Stimulated activated CD4-positive, alpha-beta T cell treated with anti-CD3 and anti-CD28 coated beads, Interleukin-12 subunit alpha, Interleukin-12 subunit beta, amount 100 ng/mL, for 24 hours (primary cell): ENCODE measurements around the gene DESI2.
"Not testable (repeated sequence)": the region's sequence is repeated elsewhere in the genome, so short reads cannot be mapped to it uniquely, and the experiment has no call there.

ENCODE experiments used
- DNase-seq, 2 experiments: peaks; one replicate each; pipeline ENCODE4 v3.0.0-alpha.2; 2020; ENCODE audit warnings: low read depth in 2 of 2

DESI2 gene

DNA sequence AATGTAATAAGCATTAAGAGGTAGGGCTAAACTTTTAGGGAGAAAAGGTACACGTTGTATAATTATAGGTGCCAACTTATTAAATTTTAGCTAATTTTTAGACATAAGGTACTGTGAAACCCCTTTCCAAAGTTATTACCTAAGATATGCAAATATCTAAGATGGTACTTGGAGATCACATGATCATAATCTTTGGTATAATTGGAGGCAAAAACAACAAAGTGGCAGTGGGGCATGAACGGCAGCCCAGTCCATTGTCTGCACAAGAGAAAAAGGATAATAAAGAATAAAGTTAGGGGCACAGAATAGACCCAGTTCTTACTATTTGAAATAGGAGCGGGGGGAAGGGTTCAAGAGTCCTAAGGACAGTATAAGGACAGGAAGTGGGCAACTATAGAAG, 51.2 kb downstream of the DESI2 start:
- DNase-seq = no peak

DNA sequence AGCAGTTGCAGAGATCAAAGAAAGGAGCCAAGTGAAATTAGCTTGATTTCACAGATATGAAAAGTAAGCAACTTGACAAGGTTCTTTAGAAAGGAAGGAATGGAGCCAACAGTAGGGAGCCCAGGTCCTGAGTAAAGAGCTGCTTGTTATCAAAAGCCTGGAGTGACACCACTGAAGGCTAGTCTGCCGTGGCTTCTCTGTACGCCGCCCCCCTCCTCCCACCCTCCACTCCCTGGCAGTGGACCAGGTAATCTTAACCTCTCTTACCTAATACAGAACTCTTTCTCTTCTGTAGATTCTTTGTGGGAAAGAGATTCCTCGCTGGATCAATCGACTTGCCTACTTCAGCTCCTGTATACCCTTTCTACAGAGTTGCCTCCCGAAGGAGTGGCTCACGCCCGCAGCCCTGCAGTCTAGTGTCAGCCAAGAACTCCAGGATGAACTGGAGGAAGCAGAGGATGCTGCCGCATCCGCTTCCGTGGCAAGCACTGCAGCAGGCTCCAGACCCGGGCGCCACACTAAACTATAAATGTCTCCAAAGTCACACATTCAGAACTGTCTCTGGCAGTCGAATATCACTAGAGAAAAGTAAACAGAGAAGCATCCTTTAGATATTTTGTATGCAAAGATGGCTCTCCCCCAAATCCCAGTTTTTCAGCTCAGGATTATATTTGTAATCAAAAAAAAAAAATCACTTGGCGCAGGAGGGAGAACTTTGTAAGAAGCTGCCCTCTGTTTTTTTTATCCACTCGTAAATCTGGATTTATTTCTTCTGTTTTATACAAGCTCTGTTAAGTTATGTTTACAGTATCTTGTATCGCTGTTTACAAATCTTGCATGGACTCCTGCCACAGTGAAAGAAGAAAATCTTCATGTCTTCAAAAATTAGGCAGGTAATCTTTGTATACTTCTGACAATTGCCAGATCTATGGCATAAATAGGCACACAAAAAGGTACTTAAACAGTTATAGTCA, 52.6 kb downstream of the DESI2 start:
- DNase-seq = no peak

DNA sequence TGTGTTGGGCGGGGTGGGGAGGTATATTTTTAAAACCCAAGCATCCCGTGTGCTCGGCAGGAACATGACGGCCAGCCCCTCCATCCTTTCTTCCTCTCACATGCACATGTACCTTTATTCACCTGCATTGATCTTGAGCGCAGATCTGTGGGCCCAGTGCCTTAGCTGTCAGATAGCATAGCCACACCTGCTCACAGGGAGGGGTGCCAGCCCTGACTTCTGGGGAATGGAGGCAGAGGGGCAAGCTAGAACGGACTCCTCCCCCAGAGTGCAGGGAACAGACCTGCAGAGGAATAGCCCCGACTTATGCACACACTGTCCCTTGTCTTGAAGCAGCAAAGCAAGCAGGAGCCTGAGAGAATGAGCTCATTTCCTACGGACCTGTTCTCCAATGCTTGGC, 56.1 kb downstream of the DESI2 start:
- no peak for DNase-seq

DNA sequence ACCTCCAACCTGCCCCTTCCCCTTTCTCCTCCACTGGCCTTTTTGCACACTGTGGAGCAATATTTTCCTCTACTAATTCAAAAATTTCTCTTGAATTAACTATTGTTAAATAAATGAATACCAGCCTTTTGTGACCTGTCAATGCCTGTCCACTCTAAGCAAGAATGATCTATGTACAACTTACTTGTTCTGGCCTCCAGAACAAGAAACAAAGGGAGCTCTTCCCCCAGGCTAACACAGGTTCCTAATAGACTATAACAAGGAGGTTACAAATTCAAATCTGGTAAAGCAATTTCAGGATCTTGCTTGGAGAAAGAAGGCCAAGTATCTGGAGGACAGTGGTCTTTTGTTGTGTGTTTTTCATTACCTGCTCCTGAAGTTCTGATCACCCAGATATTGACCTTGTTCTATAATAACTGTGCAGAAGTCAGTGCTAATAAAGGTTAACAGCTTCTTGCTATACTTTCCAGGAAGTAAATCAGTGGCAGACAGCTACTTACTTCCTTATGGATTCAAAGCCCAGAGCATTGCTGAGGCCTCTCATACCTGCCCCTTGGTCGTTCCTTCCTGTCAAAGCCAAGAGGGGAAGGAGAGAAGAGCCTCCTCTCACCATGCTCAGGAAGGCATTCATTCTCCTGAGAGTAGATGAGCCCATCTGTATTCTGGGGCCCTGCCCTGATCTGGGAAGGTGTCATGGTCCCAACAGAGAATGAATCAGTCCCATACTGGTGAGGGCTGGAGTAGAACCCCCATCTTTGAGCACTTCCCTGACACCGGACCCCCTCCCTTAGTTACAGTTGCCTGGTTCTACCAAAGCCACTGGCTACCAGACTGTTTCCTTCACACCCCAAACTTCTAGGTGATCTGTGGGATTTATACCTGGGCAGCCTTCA, 56.8 kb downstream of the DESI2 start:
- DNase-seq = no peak

DNA sequence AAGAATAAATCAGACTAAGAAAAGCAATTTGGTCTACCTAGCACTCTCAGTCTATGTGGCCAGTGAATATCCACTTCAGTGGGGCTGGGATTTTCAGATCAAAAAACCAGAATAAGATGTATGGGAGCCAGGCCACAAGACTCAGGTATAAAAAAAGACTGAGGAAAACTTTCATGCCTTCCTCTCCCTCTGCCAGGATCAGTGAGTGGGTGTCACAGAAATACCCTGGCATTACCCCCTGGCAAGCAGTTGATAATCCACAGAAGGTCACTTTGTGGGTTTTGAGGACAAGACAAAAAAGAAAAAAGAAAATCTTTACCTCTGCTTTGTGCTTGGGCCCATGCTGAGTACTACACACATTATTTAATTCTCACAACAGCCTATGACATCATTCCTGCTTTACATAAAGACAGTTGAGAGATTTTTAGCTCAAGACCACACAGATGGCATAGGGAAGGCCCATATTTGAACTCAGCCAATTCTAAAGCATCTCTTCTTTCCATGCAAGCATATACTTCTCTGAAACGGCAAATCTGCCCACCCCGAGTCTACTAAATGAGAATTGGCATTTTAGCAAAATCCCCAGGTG, 57.6 kb downstream of the DESI2 start:
- DNase-seq = no peak

DNA sequence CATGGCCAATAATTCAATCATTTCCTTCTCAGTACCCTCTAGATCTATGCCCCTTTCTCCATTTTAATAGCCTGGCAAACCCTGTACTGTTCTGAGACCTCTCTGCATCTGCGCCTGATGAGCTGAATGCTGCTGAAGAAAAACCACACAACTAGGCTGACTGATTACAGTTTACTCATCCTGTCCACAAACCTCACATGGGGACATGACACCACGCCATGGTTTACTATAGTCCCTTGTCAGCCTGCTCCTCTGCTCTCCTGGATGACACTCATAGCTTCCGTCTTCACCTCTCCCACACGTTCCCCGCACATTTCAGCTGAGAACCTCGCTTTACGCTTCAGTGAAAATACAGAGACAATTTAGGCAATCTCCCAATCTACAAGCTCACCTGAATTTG, 59.7 kb downstream of the DESI2 start:
- DNase-seq = no peak

DNA sequence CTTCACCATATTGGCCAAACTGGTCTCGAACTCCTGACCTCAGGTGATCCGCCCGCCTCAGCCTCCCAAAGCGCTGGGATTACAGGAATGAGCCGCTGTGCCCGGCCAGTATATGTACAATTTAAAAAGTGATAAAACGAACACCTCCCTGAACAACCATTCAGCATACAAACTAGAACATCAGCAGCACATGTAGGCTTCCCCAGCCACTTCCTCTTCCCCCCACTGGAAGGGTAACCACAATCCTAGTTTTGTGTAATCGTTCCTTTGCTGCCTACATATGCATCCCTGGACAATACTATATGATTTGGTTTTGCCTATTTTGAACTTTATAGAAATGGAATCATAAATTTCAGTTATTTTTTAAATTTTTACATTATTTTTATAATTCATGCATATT, 60.4 kb downstream of the DESI2 start:
- DNase-seq = no peak

DNA sequence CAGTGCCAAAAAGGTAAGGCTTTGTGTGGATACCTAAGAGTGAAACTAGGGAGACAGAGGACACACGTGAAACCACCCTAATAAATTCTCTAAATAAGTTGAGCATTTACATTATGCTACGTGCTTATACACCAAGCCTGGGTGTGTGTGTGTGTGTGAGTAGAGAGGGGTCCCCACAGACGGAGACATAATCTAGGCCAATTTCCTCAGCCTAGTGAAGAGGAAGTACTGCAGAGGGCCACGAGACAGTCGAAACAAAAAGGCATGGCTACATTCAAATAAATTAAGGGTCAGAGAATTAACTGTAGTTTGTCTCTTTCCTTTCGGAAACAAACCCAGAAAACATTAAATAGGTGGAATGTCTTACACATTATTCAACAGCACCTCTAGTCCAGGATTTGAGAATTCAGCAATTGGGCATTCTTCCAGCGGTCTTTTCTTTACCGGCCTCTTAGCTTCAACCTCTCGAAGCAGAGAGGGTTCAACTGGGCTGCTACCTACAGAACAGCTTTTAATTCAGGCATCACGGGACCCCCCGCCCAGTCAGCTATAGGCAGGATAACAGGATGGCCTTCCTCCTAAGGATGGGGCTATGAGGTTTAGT, 75.0 kb downstream of the DESI2 start:
- DNase-seq = no peak

DNA sequence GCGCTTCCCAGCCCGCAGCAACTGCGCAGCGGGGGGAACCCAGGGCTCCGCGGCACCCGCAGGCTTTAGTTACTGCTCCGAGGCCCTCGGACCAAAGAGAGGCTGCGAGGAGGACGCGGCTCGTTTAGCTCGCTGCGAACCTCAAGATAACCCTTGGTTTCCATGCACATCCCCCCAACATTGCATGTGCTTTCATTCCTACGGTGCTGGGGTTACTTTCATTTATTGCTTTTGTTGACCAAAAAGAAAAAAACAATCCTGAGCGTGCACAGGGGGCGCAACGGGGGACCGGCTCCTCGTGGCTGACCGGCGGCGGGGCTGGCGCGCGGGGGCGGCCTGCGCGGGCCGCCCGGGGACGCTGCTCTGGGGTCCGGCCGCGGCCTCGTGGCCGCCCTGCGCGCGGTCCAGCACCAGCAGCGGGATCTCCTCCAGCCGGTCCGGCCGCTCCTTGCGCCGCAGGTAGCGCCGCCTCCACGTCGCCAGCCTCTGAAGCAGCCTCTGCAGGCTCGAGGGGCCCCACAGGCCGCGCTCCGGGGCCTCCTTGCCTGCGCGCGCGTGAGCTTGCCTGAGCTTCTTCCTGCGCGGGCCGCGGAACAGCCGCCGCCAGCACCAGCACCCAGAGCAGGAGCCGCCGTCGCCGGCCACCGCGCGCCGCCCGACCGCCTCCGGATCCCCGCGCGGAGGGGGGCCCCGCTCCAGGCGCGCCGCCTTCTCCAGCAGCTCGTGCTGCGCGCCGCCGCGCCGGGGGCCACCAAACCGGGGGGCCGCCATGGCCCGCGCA, 77.4 kb downstream of the DESI2 start:
- peak in 1 of 2 experiments; percentile 26 for DNase-seq

DNA sequence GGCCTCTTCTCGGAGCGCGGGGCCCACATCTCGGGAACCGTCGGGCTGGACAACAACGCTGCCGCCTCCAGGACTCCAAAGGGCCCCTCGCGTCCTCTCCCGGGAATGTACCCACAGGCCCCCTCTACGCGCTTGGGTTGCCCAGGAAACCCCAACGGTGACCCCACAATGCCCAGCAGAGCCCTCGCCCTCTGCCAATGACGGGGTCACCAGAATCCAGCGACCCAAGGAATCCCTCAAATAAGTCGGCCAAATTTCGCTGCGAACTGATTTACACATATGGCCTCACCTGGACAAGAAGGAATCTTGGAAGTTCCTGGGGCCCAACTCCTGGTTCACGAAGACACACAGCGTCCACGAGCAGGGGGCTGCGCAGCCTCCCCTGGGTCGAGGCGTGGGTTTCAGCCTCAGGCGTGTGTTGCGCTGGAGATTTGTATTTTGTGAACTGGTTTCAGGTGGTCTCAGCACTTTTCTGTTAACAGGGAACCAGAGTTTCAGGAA, 78.1 kb downstream of the DESI2 start:
- no peak for DNase-seq

DNA sequence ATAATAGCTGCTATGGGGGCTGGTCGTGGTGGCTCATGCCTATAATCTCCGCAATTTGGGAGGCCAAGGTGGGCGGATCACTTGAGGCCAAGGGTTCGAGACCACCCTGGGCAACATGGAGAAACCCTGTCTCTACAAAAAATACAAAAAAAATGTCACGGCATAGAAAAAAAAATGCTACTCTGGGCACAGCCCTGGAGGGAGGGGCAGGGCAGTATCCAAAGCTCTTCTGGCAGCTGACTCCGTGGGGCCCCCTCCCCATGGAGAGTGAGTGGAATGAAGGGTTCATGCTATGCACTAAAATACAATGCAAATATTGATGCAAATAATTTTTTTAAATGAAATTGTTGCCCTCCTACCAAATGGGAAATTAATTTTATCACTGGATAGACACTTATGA, 78.7 kb downstream of the DESI2 start:
- DNase-seq = no peak

DNA sequence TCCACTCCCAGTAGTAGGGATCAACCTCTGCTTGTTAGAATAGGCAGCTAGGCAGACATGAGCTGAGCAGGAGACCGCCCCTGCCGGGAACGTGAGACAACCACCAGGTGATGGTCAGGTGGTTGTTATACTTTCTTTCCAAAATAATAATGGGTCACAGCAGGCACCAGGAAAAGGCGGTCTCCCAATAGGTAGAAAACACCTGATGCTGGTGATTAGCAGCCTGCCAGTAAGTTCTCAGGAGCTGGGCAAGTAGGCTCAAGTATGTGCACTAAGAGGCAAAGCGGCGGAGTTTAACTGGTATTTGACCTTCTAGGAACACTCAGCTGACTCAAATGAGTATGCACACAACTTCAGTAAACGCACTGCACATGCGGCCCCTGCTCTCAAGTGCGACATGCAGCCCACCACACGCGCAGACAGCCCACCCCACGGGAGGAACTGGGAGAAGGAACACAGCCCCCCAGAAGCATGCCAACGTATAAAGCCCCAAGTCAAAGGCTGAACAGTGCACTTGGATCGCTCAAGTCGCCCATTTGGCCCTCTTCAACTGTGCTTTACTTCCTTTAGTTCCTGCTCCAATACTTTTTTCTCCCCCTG, 80.0 kb downstream of the DESI2 start:
- no peak for DNase-seq

DNA sequence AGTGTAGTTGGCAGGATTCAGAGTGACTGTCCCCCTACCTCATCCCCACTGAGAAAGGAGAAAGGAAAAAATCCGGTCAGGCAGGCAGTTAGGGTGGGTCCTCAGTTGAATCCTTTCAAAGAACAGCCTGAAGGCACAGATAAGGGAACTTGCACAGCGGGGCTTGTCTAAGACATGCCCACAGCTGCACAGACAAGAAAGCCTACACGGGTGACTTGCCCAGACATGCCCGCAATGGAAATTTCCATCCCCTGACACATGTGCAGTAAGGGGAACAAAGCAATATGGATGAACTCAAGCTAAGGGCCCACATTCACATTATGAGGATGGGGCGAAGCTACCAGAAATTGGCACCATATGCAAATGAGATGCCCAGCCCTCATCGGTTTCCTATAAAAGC, 82.5 kb downstream of the DESI2 start:
- no peak for DNase-seq

DNA sequence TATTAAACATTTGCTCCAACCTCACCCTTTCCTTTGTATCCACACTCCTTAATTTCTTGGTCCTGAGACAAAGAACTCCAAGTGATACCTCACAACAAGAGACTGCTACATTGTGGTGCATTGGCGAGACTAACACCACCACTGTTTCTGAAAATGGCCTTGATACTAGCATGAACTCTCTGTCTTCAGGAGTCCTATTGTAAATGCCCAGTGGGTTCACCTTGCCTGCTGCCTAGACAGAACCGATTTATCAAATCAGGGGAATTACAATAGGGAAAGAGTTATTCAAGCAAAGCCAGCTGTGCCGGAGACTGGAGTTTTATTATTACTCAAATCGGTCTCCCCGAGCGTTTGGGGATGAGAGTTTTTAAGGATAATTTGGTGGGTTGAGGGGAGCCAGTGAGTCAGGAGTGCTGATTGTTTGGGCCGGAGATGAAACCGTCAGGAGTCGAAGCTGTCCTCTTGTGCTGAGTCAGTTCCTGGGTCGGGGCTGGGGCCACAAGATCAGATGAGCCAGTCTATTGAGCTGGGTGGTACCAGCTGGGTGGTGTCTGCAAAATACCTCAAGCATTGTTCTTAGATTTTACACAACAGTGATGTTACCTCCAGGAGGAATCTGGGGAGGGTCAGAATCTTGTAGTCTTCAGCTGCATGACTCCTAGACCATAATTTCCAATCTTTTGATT, 83.1 kb downstream of the DESI2 start:
- no peak for DNase-seq

DNA sequence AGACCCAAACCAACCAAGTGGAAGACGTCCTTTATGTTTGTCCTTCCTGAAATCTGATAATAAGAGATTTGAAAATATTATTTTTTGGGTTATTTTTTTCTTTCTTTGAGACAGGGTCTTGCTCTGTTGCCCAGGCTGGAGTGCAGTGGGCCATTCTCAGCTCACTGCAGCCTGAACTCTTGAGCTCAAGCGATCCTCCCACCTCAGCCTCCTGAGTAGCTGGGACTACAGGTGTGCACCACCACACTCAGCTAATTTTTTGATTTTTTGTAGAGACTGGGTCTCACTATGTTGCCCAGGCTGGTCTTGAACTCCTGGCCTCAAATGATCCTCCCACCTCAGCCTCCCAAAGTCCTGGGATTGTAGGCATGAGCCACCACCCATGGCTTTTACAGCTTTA, 86.2 kb downstream of the DESI2 start:
- not testable (repeated sequence) for DNase-seq

DNA sequence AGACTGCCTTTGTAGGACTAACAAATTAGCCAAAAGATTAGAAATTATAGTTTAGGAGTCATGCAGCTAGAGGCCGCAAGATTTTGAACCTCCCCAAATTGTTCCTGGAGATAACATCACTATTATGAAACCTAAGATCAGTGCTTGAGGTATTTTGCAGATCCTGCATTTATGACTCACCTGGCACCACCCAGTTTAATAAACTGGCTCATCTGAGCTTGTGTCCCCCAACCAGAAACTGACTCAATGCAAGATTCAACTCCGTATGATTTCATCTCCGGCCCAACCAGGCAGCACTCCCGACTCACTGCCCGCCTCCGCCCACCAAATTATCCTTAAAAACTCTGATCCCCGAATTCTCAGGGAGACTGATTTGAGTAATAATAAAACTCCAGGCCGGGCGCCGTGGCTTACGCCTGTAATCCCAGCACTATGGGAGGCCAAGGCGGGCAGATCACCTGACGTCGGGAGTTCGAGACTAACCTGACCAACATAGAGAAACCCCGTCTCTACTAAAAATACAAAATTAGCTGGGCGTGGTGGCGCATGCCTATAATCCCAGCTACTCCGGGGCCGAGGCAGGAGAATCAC, 87.2 kb downstream of the DESI2 start:
- DNase-seq = not testable (repeated sequence)

DNA sequence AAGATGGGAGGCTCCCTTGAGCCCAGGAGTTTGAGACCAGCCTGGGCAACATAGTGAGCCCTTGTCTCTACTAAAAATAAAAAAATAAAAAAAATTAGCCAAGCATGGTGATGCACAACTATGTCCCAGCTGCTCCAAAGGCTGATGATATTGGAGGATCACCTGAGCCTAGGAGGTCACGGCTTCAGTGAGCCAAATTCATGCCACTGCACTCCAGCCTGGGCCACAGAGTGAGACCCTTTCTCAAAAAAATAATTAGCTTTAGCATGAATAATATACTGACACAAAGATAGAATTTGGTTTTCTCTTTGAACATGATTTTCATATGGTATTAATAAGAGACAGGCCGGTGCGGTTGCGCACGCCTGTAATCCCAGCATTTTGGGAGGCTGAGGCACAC, 88.8 kb downstream of the DESI2 start:
- DNase-seq = no peak

DNA sequence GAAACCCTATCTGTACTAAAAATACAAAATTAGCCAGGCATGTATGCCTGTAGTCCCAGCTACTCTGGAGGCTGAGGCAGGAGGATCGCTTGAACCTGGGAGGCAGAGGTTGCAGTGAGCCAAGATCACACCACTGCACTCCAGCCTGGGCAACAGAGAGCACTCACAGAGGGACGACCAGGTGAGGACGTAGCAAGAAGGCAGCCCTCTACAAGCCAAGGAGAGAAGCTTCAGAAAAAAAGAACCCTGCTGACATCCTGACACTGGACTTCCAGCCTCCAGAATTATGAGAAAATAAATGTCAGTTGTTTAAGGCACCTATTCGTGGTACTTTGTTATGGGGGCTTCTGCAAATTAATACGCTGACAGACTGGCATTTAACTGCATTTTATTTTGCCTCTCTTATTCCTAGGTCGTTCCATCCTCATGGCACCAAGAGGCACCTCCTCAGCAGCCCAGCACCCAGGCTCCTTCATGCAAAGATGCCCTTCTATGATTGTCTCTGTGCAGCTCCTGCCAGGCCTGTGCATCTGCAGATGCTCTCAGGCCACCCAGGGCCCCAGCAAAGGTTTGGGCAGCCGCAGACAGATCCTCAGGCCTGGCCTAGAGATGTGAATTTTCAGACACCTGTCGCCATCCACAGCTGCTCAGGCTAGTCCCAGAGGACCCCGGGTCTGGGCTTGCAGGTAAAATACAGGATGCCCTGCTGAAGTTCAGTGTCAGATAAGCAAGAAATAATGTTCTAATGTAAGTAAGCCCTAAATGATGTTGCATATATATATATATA, 96.5 kb downstream of the DESI2 start:
- DNase-seq = no peak
